ENCODE results near the gene CST9.
"Not testable (repeated sequence)": the region's sequence is repeated elsewhere in the genome, so short reads cannot be mapped to it uniquely, and the experiment has no call there.

Gene CST9

DNA sequence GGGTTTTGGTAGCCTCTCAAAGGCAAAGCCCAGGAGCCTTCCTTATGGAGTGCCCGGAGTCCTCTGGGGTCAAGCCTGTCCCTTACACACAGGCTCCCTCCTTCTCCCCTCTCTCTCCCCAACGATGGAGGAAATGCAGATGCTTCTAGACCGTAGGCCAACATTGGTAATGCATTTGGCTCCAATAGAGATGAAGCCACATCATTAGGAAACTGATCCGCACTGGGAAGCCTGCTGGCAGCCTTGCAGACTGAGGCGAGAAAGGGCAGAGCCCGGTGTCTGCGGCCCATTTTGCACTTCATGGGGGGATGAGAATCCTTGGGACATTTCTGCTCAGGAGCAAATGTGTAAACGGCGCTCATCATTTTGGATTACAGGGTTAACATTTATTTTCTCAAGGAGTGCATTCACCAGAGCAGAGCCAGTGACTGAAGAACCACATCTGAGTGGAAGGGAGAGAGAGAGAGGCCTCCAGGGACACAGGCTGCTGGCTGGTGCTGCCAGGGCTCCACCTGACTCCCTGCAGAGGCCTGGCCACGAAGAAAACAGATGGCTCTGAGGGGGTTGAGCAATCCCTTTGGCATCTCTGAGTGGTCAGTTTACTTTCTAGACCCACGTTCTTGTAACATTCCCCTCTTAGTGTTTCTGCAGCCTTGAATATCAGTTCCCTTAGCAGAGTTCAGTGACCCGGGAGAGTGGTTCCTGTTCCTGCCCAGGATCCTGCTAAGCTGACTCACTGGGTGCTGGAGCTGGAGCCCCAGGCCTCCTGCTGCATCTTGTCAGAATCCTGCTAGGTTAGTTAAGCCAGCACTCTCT is 36.4 kb upstream of the CST9 start:
- DNase-seq (no peak), ATAC-seq (replicated peaks) (no peak)
- Mint-ChIP-seq H3K4me1 (peaks cover 11 to 50% of the 10 kb centered on the region in 2 donors), H3K9me3 (peaks cover 0 to 3% of the 10 kb centered on the region in 2 donors), H3K4me3 (no peak overlapping the region), H3K27me3 (peaks cover 7 to 11% of the 10 kb centered on the region in 2 donors), H3K27ac (no peak overlapping the region), H3K36me3 (no peaks in the 10 kb centered on the region)

DNA sequence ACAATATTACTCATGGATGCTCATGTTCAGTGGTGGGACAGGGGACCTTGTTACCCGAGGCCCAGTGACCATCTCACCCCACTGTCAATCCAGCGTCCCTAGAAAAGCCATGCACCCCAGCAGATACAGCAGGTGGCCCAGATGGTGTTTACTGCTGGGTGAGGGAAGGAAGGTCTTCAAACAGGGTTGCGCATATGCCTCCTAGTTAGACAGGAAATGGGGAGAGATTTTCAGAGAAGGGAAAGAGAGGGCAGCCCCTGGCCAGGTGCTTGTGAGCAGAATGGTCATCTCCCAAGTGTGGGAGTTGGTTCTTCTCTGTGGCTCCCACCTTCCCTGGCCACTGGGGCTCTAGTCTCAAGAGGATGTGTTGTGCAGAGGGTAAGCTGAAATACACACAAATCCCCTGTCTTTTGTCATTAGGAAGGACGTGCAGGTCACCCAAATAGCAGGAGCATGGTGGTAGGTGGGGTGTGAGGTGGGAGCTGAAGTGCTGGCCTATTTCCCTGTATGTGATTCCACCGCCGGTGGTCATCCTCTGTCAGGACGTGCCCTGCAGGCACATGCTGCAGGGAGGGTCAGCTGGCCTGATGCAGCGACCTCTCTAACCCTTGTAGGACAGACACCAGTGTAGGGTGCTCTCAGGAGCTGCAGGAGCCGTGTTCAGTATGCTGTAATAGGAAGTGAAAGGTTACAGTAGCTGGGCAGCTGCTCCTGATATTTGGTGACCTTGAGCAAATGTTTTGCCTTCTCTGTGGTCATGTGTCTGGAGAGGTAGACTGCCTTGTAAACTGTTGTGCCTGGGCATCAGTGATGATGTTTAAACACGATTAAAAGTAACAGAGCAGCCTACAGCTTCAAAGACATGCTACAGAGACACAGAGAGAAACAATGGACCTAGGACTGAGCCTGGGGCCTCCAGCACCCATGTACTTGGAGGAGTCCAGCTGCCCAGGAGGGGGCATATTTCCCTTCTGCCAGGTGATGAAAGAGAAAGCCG is 35.3 kb upstream of the CST9 start:
- DNase-seq (no peak), ATAC-seq (replicated peaks) (peak in 1 of 2 donors; percentile 15)
- no peaks in the 10 kb centered on the region for H3K36me3 Mint-ChIP-seq
- H3K4me1 Mint-ChIP-seq = peaks cover 15 to 55% of the 10 kb centered on the region in 2 donors
- no peak overlapping the region for H3K27ac Mint-ChIP-seq
- peaks cover 19 to 23% of the 10 kb centered on the region in 2 donors for H3K27me3 Mint-ChIP-seq
- H3K4me3 Mint-ChIP-seq = no peak overlapping the region
- peaks cover 0 to 3% of the 10 kb centered on the region in 2 donors for H3K9me3 Mint-ChIP-seq

GRCh38 chr20:23640018-23640601 is 34.4 kb upstream of the CST9 start:
- H3K4me3 Mint-ChIP-seq = no peak overlapping the region

GRCh38 chr20:23639490-23639958 is 33.8 kb upstream of the CST9 start:
- Mint-ChIP-seq H3K4me1 (peaks cover 10 to 46% of the 10 kb centered on the region in 2 donors), H3K4me3 (no peak overlapping the region), H3K27ac (no peak overlapping the region), H3K27me3 (peaks cover 25 to 27% of the 10 kb centered on the region in 2 donors), H3K9me3 (peaks cover 0 to 1% of the 10 kb centered on the region in 2 donors), H3K36me3 (no peaks in the 10 kb centered on the region)
- DNase-seq = no peak
- no peak for ATAC-seq (replicated peaks)

More at GRCh38 chr20:23640018-23640601, 34.4 kb upstream of the CST9 start:
- Mint-ChIP-seq H3K9me3 (peaks cover 0 to 1% of the 10 kb centered on the region in 2 donors), H3K4me1 (peaks cover 10 to 47% of the 10 kb centered on the region in 2 donors), H3K36me3 (no peaks in the 10 kb centered on the region), H3K27ac (no peak overlapping the region), H3K27me3 (peaks cover 21 to 25% of the 10 kb centered on the region in 2 donors)
- ATAC-seq (replicated peaks) (no peak), DNase-seq (no peak)

- Mint-ChIP-seq H3K4me3 (peak overlapping the region in 1 of 2 donors; percentile 37), H3K36me3 (no peaks in the 10 kb centered on the region), H3K4me1 (peaks cover 6 to 39% of the 10 kb centered on the region in 2 donors), H3K27me3 (peaks cover 27 to 29% of the 10 kb centered on the region in 2 donors), H3K9me3 (peaks cover 0 to 1% of the 10 kb centered on the region in 2 donors), H3K27ac (no peak overlapping the region)
- DNase-seq (no peak), ATAC-seq (replicated peaks) (no peak)
These were observed 32.6 kb upstream of the CST9 start for GRCh38 chr20:23638309-23638708.

GRCh38 chr20:23637282-23638221 is 31.8 kb upstream of the CST9 start, which contains the start of gene CST3:
CST3 (minus strand) TSS chr20:23637955; CDS start chr20:23637862, 93 bp downstream.
- Mint-ChIP-seq H3K36me3 (no peaks in the 10 kb centered on the region), H3K4me3 (peak within 1 kb of the TSS; percentile 75), H3K27ac (no peak within 1 kb of the TSS), H3K4me1 (peaks cover 6 to 37% of the 10 kb centered on the region in 2 donors), H3K27me3 (peaks cover 27 to 31% of the 10 kb centered on the region in 2 donors), H3K9me3 (peaks cover 0 to 1% of the 10 kb centered on the region in 2 donors)
- ATAC-seq (replicated peaks) (peak; percentile 45 to 49), DNase-seq (no peak)

- no peak overlapping the region for H3K27ac Mint-ChIP-seq
- H3K4me3 Mint-ChIP-seq = peak overlapping the region; percentile 75
- no peak for DNase-seq
- no peak for ATAC-seq (replicated peaks)
- H3K4me1 Mint-ChIP-seq = peaks cover 6 to 31% of the 10 kb centered on the region in 2 donors
- H3K36me3 Mint-ChIP-seq = no peaks in the 10 kb centered on the region
- H3K9me3 Mint-ChIP-seq = peaks cover 0 to 1% of the 10 kb centered on the region in 2 donors
- H3K27me3 Mint-ChIP-seq = peaks cover 27 to 31% of the 10 kb centered on the region in 2 donors
These were observed 31.2 kb upstream of the CST9 start for GRCh38 chr20:23636908-23637281.

DNA sequence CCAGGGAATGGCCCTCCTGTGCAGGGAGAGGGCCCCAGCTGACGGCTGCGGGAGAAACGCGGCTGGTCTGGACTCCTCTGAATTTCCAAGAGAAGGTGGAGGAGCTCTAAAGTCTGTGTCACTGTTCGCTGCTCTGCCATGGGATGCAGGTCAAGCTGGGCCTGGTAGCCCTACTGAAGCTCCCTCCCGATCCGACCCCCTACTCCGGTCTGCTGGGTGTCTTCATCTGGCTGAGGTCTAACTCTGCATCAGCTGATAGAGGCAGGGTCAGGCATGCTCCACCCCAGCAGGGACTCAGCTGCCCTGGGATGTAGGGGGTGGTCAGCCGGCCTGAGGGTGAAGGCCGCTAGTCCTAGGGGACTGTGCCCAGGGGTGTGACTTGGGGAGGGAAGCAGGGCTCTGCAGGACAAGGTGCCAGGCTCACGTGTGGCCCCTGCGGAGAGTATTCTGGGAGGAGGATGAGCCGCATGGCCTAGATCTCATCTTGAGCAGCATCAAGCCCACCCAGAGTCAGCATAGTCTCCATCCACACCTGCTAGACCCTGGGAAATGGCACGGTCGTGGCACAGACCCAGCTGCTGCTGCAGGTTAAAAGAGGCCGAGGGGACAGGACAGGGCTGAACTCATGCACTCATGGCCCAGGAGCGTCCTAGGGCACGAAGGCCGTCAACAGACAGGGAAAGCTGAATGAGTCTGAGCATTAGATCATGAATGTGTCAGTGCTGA is 30.6 kb upstream of the CST9 start:
- peak overlapping the region; percentile 75 for H3K4me3 Mint-ChIP-seq
- H3K9me3 Mint-ChIP-seq = peaks cover 0 to 1% of the 10 kb centered on the region in 2 donors
- H3K36me3 Mint-ChIP-seq = no peaks in the 10 kb centered on the region
- no peak overlapping the region for H3K27ac Mint-ChIP-seq
- peaks cover 27 to 31% of the 10 kb centered on the region in 2 donors for H3K27me3 Mint-ChIP-seq
- DNase-seq (no peak), ATAC-seq (replicated peaks) (no peak)
- H3K4me1 Mint-ChIP-seq = peaks cover 6 to 29% of the 10 kb centered on the region in 2 donors

- not testable (repeated sequence) for H3K27ac Mint-ChIP-seq; H3K36me3 Mint-ChIP-seq; H3K4me3 Mint-ChIP-seq; H3K9me3 Mint-ChIP-seq; ATAC-seq (replicated peaks); DNase-seq
- H3K4me1 Mint-ChIP-seq = peaks cover 6 to 24% of the 10 kb centered on the region in 2 donors
- H3K27me3 Mint-ChIP-seq = peaks cover 27 to 31% of the 10 kb centered on the region in 2 donors
These were observed 30.0 kb upstream of the CST9 start for GRCh38 chr20:23635768-23636090.

GRCh38 chr20:23634985-23635767 is 29.5 kb upstream of the CST9 start:
- Mint-ChIP-seq H3K9me3 (peaks cover 0 to 1% of the 10 kb centered on the region in 2 donors), H3K36me3 (no peaks in the 10 kb centered on the region), H3K4me1 (peaks cover 6 to 20% of the 10 kb centered on the region in 2 donors), H3K27ac (no peak overlapping the region), H3K4me3 (no peak overlapping the region), H3K27me3 (peaks cover 27 to 31% of the 10 kb centered on the region in 2 donors)
- DNase-seq = no peak
- ATAC-seq (replicated peaks) = no peak

DNA sequence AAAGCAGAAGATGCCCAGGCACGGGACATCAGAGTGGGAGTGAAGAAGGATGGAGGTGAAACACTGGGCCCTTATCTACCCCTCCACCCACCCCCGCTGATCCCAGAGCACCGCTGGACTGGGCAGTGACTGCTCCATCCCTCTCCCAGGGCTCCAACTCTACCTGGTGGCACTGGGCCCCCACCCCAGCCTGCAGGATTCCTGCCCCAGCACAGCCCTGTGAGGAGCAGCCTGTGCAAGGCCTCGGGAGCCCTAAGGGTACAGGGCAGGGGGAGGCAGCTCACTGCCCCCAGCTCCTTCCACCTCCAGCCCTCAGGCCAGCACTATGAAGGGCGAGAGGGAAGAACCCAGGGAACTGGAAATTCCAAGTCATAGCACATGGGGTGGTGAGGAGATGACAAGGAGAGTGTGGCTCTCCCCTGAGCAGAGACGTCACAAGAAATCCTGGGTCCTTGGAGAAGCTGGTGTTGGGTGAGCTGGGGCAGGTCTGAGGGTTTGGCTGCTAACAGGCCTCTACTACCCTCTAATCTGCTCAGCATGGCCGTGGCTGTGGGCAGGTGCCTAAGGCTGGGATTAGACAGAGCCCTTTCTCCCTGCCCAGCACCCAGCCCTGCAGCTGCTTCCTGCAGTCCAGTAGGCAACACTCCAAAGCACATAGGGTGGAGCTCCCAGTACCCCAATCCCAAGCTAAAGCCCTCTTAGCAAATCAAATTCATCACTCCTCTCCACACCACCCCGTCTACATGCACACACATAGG is 28.5 kb upstream of the CST9 start:
- no peak for ATAC-seq (replicated peaks)
- no peak overlapping the region for H3K27ac Mint-ChIP-seq
- peaks cover 9 to 15% of the 10 kb centered on the region in 2 donors for H3K4me1 Mint-ChIP-seq

More for the DNA sequence above, 28.5 kb upstream of the CST9 start:
- no peaks in the 10 kb centered on the region for H3K36me3 Mint-ChIP-seq
- peaks cover 22 to 25% of the 10 kb centered on the region in 2 donors for H3K27me3 Mint-ChIP-seq
- peaks cover under 1 to 3% of the 10 kb centered on the region in 2 donors for H3K9me3 Mint-ChIP-seq
- no peak overlapping the region for H3K4me3 Mint-ChIP-seq
- DNase-seq = no peak

Data from stimulated activated naive B cell treated with anti-CD40 and anti-IgM and Interleukin-4, amounts not matched to agents 10 μg/mL and 1 μg/mL and 100 μg/mL, for 72 hours (primary cell).